Activated naive CD4-positive, alpha-beta T cell treated with anti-CD3 and anti-CD28 coated beads, Interleukin-2, amount 10 ng/mL, durations not matched to agents 7 days and 5 days (primary cell): ENCODE results near the gene CAMTA1.

Experiments
- CTCF ChIA-PET: fragments of 350-600 bp; sonication (Branson Sonifier 250); formaldehyde crosslinking; loops from one replicate; lab custom pipeline; 2021; ENCODE audit warnings: antibody characterized with exemption; lab: Charles Lee
- DNase-seq: peaks from one replicate; pipeline ENCODE4 v3.0.0-alpha.2; 2020
- H3K27ac Mint-ChIP-seq: one replicate; pipeline ENCODE4 v1.8.0; 2021; ENCODE audit warnings: mild to moderate bottlenecking, moderate library complexity, mixed read lengths
- H3K27me3 Mint-ChIP-seq: one replicate; pipeline ENCODE4 v1.8.0; 2021; ENCODE audit warnings: mild to moderate bottlenecking, mixed read lengths
- H3K36me3 Mint-ChIP-seq: one replicate; pipeline ENCODE4 v1.8.0; 2021; ENCODE audit warnings: mixed read lengths
- H3K4me1 Mint-ChIP-seq: one replicate; pipeline ENCODE4 v1.8.0; 2021; ENCODE audit warnings: mixed read lengths
- H3K4me3 Mint-ChIP-seq: one replicate; pipeline ENCODE4 v1.8.0; 2021; ENCODE audit warnings: mild to moderate bottlenecking, moderate library complexity, mixed read lengths
- H3K9me3 Mint-ChIP-seq: one replicate; pipeline ENCODE4 v1.8.0; 2021; ENCODE audit warnings: mixed read lengths

CAMTA1 gene

DNA sequence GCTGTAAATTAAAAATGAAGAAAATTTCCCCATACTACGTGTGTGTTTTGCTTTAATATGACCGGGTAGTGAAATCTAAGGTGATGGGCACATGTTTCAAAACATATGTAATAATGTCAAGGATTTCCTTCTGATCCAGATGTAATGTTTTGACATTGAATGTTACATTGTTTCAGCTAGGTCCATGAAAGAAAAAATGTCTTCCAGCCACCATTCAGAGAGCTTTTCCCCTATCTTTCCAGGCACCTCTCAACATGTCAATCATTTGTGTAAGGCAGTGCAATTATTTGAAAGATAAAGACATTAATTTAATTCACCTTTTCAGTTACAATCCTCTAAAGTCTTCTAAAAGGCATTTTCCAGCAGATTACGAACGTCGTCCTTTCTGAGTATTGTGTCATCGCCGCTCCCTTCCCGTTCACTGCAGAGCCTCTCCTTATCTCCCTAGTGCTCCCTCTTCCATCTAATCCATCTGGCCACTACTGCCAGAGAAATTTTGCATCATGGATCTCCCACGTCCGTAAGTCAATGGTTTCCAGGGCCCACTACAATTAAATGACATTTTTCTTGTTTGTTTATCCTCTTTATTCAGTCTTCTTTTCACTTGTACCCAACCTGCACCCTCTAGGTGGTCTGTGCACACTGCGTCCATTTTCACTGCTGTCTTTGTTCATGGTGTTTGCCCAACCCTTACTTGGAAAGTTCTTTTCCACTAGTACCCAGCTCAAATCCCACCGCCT lies 984.6 kb downstream of the CAMTA1 start:
- H3K9me3 Mint-ChIP-seq: no peaks in the 10 kb centered on the region
- DNase-seq: no peak
- peaks cover 29% of the 10 kb centered on the region for H3K4me1 Mint-ChIP-seq
- H3K27me3 Mint-ChIP-seq: peaks cover 38% of the 10 kb centered on the region
- no peak overlapping the region for H3K27ac Mint-ChIP-seq
- peaks cover 21% of the 10 kb centered on the region for H3K36me3 Mint-ChIP-seq
- H3K4me3 Mint-ChIP-seq: peak overlapping the region; percentile 8
- CTCF ChIA-PET: interaction anchor here (1.2 to 2.3 kb wide), 2 partner anchors 17 to 134 kb away, joined by 3 to 15 read pairs; no protein-coding TSS in a partner anchor

DNA sequence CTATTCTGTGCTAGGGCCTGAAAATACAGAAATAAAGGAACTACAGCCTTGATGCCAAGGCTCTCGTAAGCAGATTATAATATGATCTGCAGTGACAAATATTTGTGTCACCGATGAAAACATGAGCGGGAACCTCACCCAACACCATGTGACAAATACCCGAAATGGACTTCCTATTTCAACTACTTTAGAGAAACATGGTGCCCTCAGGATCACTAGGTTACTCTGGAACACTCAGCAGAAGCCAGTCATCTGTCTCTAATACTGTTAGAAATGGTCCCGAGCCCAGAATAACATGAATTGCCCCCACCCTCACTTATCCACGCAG lies 985.4 kb downstream of the CAMTA1 start:
- Mint-ChIP-seq H3K27ac (peak overlapping the region; percentile 63), H3K27me3 (peaks cover 35% of the 10 kb centered on the region), H3K4me1 (peaks cover 29% of the 10 kb centered on the region), H3K36me3 (peaks cover 23% of the 10 kb centered on the region), H3K4me3 (peak overlapping the region; percentile 80), H3K9me3 (no peaks in the 10 kb centered on the region)
- DNase-seq: no peak
- CTCF ChIA-PET: interaction anchor here (1.7 kb wide), 1 partner anchor 17 kb away, joined by 9 read pairs; no protein-coding TSS in a partner anchor

DNA sequence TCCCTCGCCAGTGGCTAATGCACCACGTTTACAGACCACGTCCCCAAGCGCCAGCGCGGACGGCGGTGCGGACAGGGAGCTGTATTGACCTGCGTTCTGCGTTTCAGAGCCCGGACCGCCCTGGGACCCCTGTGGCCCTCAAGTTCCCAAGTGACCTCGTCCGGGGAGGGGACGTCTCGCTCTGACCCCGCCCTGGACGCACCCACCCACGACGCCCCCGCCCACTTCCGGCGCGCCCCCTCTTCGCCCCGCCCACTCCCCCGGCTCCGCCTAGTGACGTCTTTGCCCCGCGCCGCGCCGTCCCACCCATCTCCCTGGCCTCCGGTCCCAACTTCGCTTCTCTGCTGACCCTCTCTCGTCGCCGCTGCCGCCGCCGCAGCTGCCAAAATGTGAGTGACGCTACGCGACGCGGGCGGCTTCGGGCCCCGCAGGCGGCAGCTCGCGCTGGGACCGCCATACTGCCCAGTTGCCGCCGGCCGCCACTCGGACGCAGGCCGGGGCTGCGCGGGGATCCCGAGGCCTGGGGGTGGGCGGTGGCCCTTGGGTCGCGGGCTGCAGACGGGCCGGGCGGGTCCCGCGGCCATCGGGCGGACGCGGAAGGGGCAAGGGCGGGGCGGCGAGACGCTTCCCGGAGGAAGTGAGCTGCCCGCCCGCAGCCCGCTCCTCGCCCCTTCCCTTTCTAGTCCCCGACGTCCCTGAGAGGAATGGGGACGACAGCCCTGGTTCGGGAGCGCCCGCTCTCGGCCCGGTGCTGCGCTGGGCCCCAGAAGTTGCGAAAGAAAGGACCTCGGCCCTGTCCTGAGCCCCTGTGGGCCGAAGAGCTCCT lies 986.0 kb downstream of the CAMTA1 start, which contains the start of gene VAMP3:
Gene VAMP3, plus strand, starts transcription at position 300 of the 826 bp plus-strand sequence. Its CDS starts 88 bp downstream, at position 388.
- peak within 1 kb of the TSS; percentile 83 for H3K27ac Mint-ChIP-seq
- CTCF ChIA-PET: interaction anchor here (1.7 kb wide), 1 partner anchor 18 kb away, joined by 9 read pairs; no protein-coding TSS in a partner anchor
- DNase-seq: peak; percentile 89
- H3K36me3 Mint-ChIP-seq: peaks cover 23% of the 10 kb centered on the region
- H3K27me3 Mint-ChIP-seq: peaks cover 33% of the 10 kb centered on the region
- H3K9me3 Mint-ChIP-seq: no peaks in the 10 kb centered on the region
- peak within 1 kb of the TSS; percentile 80 for H3K4me3 Mint-ChIP-seq
- H3K4me1 Mint-ChIP-seq: peaks cover 29% of the 10 kb centered on the region

DNA sequence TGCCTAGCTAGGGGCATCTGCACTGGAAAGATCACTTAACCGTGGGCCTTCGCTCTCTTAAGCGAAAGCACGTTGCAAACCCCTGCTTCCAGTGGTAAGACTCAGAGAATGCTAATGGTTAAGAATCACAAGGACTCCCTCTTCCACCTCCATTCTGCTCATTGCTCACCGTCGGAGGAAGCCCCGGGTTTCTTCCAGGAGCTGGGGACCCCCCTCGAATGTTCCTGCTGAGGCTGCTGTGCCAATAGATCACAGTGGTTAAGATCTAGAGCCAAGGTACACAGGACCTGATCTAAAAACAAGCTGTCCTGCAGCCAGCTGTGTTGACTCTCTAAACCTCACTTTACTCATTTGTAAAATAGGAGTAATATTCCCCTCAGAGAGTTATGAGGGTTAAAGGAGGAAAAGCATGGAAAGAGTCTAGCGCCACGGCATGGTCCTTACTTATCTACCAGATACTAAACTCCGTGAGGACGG lies 986.6 kb downstream of the CAMTA1 start:
- DNase-seq: no peak
- Mint-ChIP-seq H3K4me3 (peak overlapping the region; percentile 79), H3K27me3 (peaks cover 31% of the 10 kb centered on the region), H3K36me3 (peaks cover 29% of the 10 kb centered on the region), H3K27ac (peak overlapping the region; percentile 82), H3K4me1 (peaks cover 29% of the 10 kb centered on the region), H3K9me3 (no peaks in the 10 kb centered on the region)
- CTCF ChIA-PET: interaction anchor here (1.7 kb wide), 1 partner anchor 19 kb away, joined by 9 read pairs; no protein-coding TSS in a partner anchor

DNA sequence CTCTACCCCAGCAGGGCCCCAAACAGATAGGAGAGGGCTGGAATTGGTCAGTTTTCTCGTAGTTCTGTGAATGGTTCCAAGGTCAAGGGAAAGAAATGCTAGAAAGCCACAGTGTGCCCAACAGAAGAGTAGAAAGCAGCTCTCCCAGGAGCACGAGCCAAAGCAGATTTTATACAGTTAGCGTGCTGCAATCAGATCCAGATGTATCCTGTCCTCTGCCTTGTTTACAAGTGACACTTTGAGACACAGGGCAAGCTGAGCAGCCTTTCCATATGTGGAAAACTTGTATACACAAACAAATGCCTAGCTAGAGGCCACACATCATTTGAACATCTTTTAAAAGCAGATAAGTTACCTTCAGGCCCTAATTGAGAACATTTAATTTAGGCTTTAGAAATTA lies 992.3 kb downstream of the CAMTA1 start:
- CTCF ChIA-PET: no interaction called here
- H3K4me3 Mint-ChIP-seq: no peak overlapping the region
- no peaks in the 10 kb centered on the region for H3K9me3 Mint-ChIP-seq
- H3K27me3 Mint-ChIP-seq: no peaks in the 10 kb centered on the region
- peaks cover 35% of the 10 kb centered on the region for H3K4me1 Mint-ChIP-seq
- H3K36me3 Mint-ChIP-seq: peaks cover 49% of the 10 kb centered on the region
- no peak overlapping the region for H3K27ac Mint-ChIP-seq
- DNase-seq: no peak

DNA sequence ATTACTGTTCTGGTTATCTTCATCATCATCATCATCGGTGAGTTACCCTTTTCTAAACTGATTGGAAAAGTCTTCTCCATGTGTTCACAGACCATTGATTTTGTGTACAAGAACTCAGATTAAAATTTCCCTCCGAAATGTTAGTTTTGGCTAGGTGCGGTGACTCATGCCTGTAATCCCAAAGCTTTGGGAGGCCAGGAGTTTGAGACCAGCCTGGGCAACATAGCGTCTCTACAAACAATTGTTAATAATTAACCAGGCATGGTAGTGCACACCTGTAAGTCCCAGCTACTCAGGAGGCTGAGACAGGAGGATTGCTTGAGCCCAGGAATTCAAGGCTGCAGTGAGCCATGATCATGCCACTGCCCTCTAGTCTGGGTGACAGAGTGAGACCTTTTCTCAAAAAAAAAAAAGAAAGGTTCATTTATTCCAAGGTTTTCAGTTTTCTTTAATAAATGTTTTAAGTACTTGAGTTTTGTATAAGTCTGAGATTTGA lies 992.9 kb downstream of the CAMTA1 start:
- Mint-ChIP-seq H3K36me3 (peaks cover 45% of the 10 kb centered on the region), H3K27ac (no peak overlapping the region), H3K27me3 (no peaks in the 10 kb centered on the region), H3K4me3 (no peak overlapping the region), H3K9me3 (no peaks in the 10 kb centered on the region), H3K4me1 (peaks cover 35% of the 10 kb centered on the region)
- DNase-seq: no peak
- CTCF ChIA-PET: no interaction called here

DNA sequence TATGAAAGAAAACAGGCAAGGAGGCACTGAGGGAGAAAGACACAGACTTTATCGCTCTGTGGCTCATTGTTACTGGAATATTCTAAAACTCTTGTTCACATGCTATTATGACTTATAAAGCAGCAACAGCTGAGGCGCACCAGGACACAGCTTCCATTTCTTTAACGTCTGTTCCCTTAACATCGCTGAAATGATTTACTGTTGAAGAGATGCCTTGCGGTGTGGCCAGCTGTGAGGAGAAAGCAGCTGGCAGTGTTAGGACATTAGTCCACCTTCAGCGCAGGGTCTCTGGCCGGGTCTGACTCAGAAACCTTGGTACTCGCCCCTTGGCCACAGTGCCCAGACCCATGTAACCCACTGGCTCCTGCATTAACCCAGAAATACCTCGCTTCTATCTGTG lies 995.7 kb downstream of the CAMTA1 start:
- H3K27me3 Mint-ChIP-seq: peaks cover 8% of the 10 kb centered on the region
- H3K27ac Mint-ChIP-seq: no peak overlapping the region
- CTCF ChIA-PET: no interaction called here
- H3K9me3 Mint-ChIP-seq: no peaks in the 10 kb centered on the region
- peaks cover 32% of the 10 kb centered on the region for H3K36me3 Mint-ChIP-seq
- H3K4me3 Mint-ChIP-seq: no peak overlapping the region
- DNase-seq: no peak
- H3K4me1 Mint-ChIP-seq: peaks cover 29% of the 10 kb centered on the region

DNA sequence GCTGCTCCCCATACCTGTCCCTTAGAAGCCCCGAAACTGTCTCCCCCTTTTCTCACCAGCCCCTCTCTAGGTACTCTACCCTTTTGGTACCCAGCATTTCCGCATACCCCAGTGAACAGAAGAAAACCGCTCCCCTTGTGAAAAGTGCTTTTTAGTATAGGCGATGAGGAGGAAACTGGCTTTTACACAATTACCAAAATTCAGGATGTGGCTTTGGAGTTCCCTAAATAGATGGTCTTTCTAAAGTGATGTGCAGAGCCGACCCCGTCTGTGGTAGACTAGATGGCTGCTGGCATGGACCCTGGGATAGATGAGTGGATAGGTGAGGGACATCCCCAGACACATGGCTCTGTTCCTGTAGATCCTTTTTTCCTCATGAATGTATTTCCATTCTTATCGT lies 996.2 kb downstream of the CAMTA1 start:
- H3K9me3 Mint-ChIP-seq: no peaks in the 10 kb centered on the region
- peak overlapping the region; percentile 64 for H3K4me3 Mint-ChIP-seq
- H3K27me3 Mint-ChIP-seq: peaks cover 8% of the 10 kb centered on the region
- no peak for DNase-seq
- H3K36me3 Mint-ChIP-seq: peaks cover 29% of the 10 kb centered on the region
- no peak overlapping the region for H3K27ac Mint-ChIP-seq
- CTCF ChIA-PET: no interaction called here
- peaks cover 29% of the 10 kb centered on the region for H3K4me1 Mint-ChIP-seq

DNA sequence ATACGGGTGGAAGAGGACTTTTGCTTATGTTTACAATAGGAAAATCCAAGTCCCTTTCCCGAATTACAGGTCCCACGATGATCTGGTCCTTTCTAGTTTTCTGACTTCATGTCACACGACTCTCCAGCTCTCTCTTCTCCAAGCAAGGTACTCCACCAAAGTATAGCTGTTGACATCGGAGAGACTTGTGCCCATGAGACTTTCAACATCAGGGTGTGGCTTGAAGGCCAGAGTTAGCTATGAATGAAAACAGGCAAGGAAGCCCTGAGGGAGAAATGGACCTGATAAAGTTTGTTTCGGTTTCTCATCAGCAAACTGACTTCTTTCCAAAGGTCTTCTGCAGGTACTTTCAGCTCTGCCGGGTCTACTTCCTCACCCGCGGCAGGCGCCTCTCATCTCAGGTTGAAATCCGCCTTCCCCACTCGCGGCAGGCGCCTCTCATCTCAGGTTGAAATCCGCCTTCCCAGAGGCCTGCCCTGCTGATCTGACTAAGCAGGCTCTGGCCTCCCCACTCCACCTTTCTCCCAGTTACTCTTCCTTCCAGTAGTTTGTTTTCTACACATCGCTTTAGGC lies 996.8 kb downstream of the CAMTA1 start:
- H3K36me3 Mint-ChIP-seq: peaks cover 24% of the 10 kb centered on the region
- DNase-seq: peak; percentile 52
- peak overlapping the region; percentile 81 for H3K27ac Mint-ChIP-seq
- H3K4me3 Mint-ChIP-seq: peak overlapping the region; percentile 64
- H3K4me1 Mint-ChIP-seq: peaks cover 29% of the 10 kb centered on the region
- CTCF ChIA-PET: no interaction called here
- no peaks in the 10 kb centered on the region for H3K9me3 Mint-ChIP-seq
- peaks cover 8% of the 10 kb centered on the region for H3K27me3 Mint-ChIP-seq

DNA sequence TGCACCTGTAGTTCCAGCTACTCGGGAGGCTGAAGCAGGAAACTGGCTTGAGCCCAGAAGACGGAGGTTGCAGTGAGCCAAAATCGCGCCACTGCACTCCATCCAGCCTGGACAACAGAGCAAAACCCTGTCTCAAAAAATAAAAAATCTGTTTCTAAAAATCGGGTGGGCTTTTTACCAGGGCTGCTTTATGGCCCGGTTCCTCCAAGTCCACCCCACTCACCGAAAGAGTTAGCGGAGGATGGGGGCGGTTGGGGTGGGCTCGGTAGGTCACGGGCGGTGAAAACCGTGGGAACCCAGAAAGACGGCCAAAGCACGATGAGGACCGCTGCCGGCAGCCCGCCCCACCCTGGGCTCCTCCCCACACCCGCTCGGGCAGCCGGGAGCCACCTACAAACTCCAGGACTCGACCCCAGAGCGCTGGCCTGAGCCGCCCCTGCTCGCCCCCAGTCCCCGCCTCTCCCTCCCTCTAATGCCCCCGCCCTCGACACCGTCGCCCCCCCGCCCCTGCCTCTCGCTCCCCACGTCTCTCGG lies 998.0 kb downstream of the CAMTA1 start:
- H3K27me3 Mint-ChIP-seq: peaks cover 8% of the 10 kb centered on the region
- H3K27ac Mint-ChIP-seq: no peak overlapping the region
- peaks cover 15% of the 10 kb centered on the region for H3K36me3 Mint-ChIP-seq
- no peak for DNase-seq
- CTCF ChIA-PET: no interaction called here
- H3K4me3 Mint-ChIP-seq: peak overlapping the region; percentile 64
- H3K9me3 Mint-ChIP-seq: no peaks in the 10 kb centered on the region
- peaks cover 29% of the 10 kb centered on the region for H3K4me1 Mint-ChIP-seq

DNA sequence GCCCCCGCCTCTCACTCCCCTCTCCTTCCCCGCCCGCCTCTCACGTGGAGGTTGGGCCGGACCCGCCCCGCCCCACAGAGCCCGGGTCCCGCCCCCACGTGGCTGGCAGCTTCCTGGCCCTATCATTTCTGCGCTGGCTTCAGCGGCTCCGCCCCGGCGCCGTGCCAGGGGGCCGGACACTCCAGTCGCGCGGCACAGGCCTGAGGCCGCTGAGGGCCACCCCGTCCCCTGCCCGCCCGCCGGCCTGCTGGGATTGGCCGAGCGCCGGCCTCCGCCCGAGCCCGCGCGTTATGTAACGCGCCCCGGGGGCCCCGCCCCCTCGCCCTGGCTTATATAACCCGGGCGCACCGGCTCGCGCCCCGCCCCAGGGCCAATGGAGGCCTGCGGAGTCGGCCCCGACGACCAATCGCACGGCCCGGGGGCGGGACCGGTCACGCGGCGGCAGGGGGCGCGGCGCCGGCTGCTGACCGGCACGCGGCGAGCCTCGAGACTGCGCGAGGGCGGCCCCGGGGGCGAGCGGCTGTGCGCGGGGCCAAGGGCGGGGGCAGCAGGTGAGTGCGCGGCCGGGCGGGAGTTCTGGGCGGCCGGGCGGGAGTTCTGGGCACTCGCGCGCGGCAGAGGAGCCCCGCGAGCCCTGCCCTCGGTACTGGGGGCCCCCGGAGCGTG lies 998.7 kb downstream of the CAMTA1 start, which contains the start of gene PER3:
Gene PER3, plus strand, starts transcription at position 466 of the 666 bp plus-strand sequence. CDS start 587 bp downstream, outside the sequence.
- DNase-seq: peak; percentile 91
- H3K4me1 Mint-ChIP-seq: peaks cover 29% of the 10 kb centered on the region
- H3K9me3 Mint-ChIP-seq: no peaks in the 10 kb centered on the region
- CTCF ChIA-PET: interaction anchor here (1.2 kb wide), 1 partner anchor 116 kb away, joined by 3 read pairs; no protein-coding TSS in a partner anchor
- H3K36me3 Mint-ChIP-seq: peaks cover 12% of the 10 kb centered on the region
- H3K4me3 Mint-ChIP-seq: peak within 1 kb of the TSS; percentile 64
- H3K27me3 Mint-ChIP-seq: peaks cover 8% of the 10 kb centered on the region
- H3K27ac Mint-ChIP-seq: peak within 1 kb of the TSS; percentile 68

DNA sequence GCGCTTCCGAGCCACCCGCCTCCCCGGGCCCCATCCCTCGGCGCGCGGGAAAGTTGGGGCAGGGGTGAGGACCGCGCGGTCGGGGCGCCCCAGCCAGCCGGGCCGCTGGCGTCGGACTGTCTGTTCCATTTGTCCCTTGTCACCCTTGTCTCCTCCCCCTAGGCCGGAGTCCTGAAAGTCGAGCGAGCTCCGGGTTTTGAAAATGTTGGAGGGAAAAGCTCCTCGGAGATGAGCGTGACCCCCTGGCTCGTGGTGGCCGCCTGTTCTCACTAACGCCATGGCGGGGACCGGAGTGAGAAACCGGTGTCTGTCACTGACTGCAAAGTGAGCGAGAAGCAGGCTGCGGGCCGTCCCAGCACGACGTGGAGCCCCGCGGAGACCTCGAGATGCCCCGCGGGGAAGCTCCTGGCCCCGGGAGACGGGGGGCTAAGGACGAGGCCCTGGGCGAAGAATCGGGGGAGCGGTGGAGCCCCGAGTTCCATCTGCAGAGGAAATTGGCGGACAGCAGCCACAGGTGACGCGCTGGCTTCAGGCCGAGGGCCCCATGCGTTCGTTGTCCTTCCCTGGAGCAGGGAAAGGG lies 999.3 kb downstream of the CAMTA1 start:
- H3K36me3 Mint-ChIP-seq: peaks cover 7% of the 10 kb centered on the region
- peaks cover 3% of the 10 kb centered on the region for H3K9me3 Mint-ChIP-seq
- peaks cover 29% of the 10 kb centered on the region for H3K4me1 Mint-ChIP-seq
- CTCF ChIA-PET: interaction anchor here (1.2 kb wide), 1 partner anchor 116 kb away, joined by 3 read pairs; no protein-coding TSS in a partner anchor
- H3K27me3 Mint-ChIP-seq: peaks cover 8% of the 10 kb centered on the region
- no peak for DNase-seq
- H3K27ac Mint-ChIP-seq: peak overlapping the region; percentile 68
- H3K4me3 Mint-ChIP-seq: peak overlapping the region; percentile 31

DNA sequence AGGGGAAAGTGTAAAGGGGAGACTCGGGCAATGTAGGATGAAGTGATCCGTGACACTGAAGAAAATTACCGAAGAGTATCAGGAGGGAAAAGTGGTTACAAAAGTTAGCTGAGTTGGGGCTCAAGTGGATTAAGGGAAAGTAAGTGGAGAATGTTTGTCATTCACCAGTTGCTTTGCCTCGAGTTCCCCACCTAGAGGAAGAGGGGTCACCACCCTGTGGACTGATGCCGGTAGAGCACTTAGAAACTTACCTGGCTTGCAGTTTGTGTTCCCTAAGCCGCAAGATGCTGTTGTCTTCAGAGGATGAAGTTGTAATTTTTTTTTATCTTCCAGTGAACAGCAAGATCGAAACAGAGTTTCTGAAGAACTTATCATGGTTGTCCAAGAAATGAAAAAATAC lies 999.9 kb downstream of the CAMTA1 start:
- DNase-seq: no peak
- peaks cover 29% of the 10 kb centered on the region for H3K4me1 Mint-ChIP-seq
- peaks cover 8% of the 10 kb centered on the region for H3K27me3 Mint-ChIP-seq
- peaks cover 7% of the 10 kb centered on the region for H3K9me3 Mint-ChIP-seq
- CTCF ChIA-PET: interaction anchor here (1.2 kb wide), 1 partner anchor 117 kb away, joined by 3 read pairs; no protein-coding TSS in a partner anchor
- H3K36me3 Mint-ChIP-seq: peaks cover 6% of the 10 kb centered on the region
- peak overlapping the region; percentile 22 for H3K4me3 Mint-ChIP-seq
- H3K27ac Mint-ChIP-seq: peak overlapping the region; percentile 68
